HEK293 (cell line): ENCODE results near the gene KIAA1755.

Experiments
- CTCF ChIA-PET: fragments of 350-600 bp; formaldehyde crosslinking; extraction: SDS; loops from one replicate; lab custom pipeline; 2021; ENCODE audit warnings: antibody characterized with exemption; lab: Yijun Ruan, JAX
- POLR2A ChIA-PET: fragments of 300-600 bp; formaldehyde crosslinking; extraction: SDS; loops from one replicate; lab custom pipeline; 2020; ENCODE audit warnings: antibody characterized with exemption, inconsistent platforms; lab: Yijun Ruan, JAX
- H3K27ac ChIP-seq: fragments of 200-500 bp; sonication (Bioruptor generic); 2 replicates; pipeline ENCODE4 v1.5.1; 2014; ENCODE audit warnings: low read depth, low read length, control low read depth, inconsistent platforms; ENCODE audit errors: extremely low read depth
- H3K36me3 ChIP-seq, 2 experiments: fragments of 200-500 bp in 1 of 2; sonication (Bioruptor generic) in 1 of 2; 1 replicate in 1 of 2; 2 replicates in 1 of 2; pipeline ENCODE4 v1.5.1; 2014 to 2017; ENCODE audit warnings: inconsistent platforms in 2 of 2, low read length in 2 of 2; ENCODE audit not compliant: control insufficient read depth in 2 of 2, insufficient read depth in 1 of 2
- H3K4me1 ChIP-seq: fragments of 200-500 bp; sonication (Bioruptor generic); 2 replicates; pipeline ENCODE4 v1.5.1; 2014; ENCODE audit warnings: mild to moderate bottlenecking, low read length, inconsistent platforms; ENCODE audit not compliant: control insufficient read depth, insufficient read depth
- H3K4me3 ChIP-seq: 2 replicates; pipeline ENCODE4 v1.5.1; 2011; ENCODE audit warnings: low read depth, mild to moderate bottlenecking, control low read depth, low read length, moderate library complexity
- H3K9me3 ChIP-seq: fragments of 200-500 bp; sonication (Bioruptor generic); 2 replicates; pipeline ENCODE4 v1.5.1; 2014; ENCODE audit warnings: low read depth, low read length, inconsistent platforms; ENCODE audit not compliant: control insufficient read depth, insufficient read depth
- GLIS2 ChIP-seq: fragments of 450-650 bp; formaldehyde crosslinking; IDR thresholded peaks from 2 replicates; pipeline ENCODE4 v1.5.1; 2016; ENCODE audit warnings: missing biosample characterization, missing genetic modification characterization
- HOXA7 ChIP-seq: sonication (generic); formaldehyde crosslinking; IDR thresholded peaks from 2 replicates; pipeline ENCODE4 v1.8.1; 2022; ENCODE audit warnings: missing genetic modification reagents, borderline replicate concordance
- HOXD13 ChIP-seq: sonication (generic); formaldehyde crosslinking; IDR thresholded peaks from 2 replicates; pipeline ENCODE4 v1.8.0; 2022; ENCODE audit warnings: missing genetic modification reagents, borderline replicate concordance
- KLF16 ChIP-seq: fragments of 450-650 bp; formaldehyde crosslinking; IDR thresholded peaks from 2 replicates; pipeline ENCODE4 v1.5.1; 2017; ENCODE audit warnings: missing biosample characterization, missing genetic modification characterization
- PRDM1 ChIP-seq: fragments of 450-650 bp; formaldehyde crosslinking; IDR thresholded peaks from 2 replicates; pipeline ENCODE4; 2016; ENCODE audit warnings: missing biosample characterization, missing genetic modification characterization
- SP7 ChIP-seq: fragments of 450-650 bp; formaldehyde crosslinking; IDR thresholded peaks from 2 replicates; pipeline ENCODE4 v1.5.1; 2016; ENCODE audit warnings: missing biosample characterization, missing genetic modification characterization
- WT1 ChIP-seq: fragments of 450-650 bp; formaldehyde crosslinking; IDR thresholded peaks from 2 replicates; pipeline ENCODE4 v1.5.1; 2016; ENCODE audit warnings: missing biosample characterization, missing genetic modification characterization
- ZFHX2 ChIP-seq: fragments of 450-650 bp; formaldehyde crosslinking; conservative IDR thresholded peaks from 2 replicates; pipeline ENCODE4 v1.5.1; 2016; ENCODE audit warnings: missing biosample characterization, missing genetic modification characterization
- ZIC2 ChIP-seq: fragments of 450-650 bp; formaldehyde crosslinking; IDR thresholded peaks from 2 replicates; pipeline ENCODE4 v1.5.1; 2016; ENCODE audit warnings: missing biosample characterization, missing genetic modification characterization
- ZNF114 ChIP-seq: fragments of 450-650 bp; formaldehyde crosslinking; IDR thresholded peaks from 2 replicates; pipeline ENCODE4 v1.5.0; 2017; ENCODE audit warnings: missing biosample characterization, missing genetic modification characterization
- ZNF138 ChIP-seq: fragments of 450-650 bp; formaldehyde crosslinking; IDR thresholded peaks from 2 replicates; pipeline ENCODE4 v1.5.1; 2016; ENCODE audit warnings: missing biosample characterization, missing genetic modification characterization, borderline replicate concordance
- ZNF184 ChIP-seq: fragments of 450-650 bp; IDR thresholded peaks from 2 replicates; pipeline ENCODE4 v1.5.1; 2018; ENCODE audit warnings: missing biosample characterization, mild to moderate bottlenecking, missing genetic modification characterization
- ZNF202 ChIP-seq: fragments of 450-650 bp; formaldehyde crosslinking; IDR thresholded peaks from 2 replicates; pipeline ENCODE4 v1.5.1; 2016; ENCODE audit warnings: missing biosample characterization, missing genetic modification characterization, borderline replicate concordance
- ZNF266 ChIP-seq: fragments of 450-650 bp; formaldehyde crosslinking; IDR thresholded peaks from 2 replicates; pipeline ENCODE4 v1.5.1; 2016; ENCODE audit warnings: missing biosample characterization, missing genetic modification characterization, low read depth
- ZNF311 ChIP-seq: fragments of 450-650 bp; formaldehyde crosslinking; IDR thresholded peaks from 2 replicates; pipeline ENCODE4 v1.5.1; 2017; ENCODE audit warnings: missing biosample characterization, missing genetic modification characterization, borderline replicate concordance
- ZNF335 ChIP-seq: fragments of 450-650 bp; formaldehyde crosslinking; conservative IDR thresholded peaks from 2 replicates; pipeline ENCODE4 v1.5.1; 2016; ENCODE audit warnings: missing biosample characterization, missing genetic modification characterization
- ZNF350 ChIP-seq: fragments of 450-650 bp; formaldehyde crosslinking; IDR thresholded peaks from 2 replicates; pipeline ENCODE4 v1.5.0; 2017; ENCODE audit warnings: missing biosample characterization, mild to moderate bottlenecking, missing genetic modification characterization
- ZNF37A ChIP-seq: fragments of 450-650 bp; IDR thresholded peaks from 2 replicates; pipeline ENCODE4 v1.5.1; 2018; ENCODE audit warnings: missing biosample characterization, missing genetic modification characterization
- ZNF423 ChIP-seq: fragments of 450-650 bp; formaldehyde crosslinking; IDR thresholded peaks from 2 replicates; pipeline ENCODE4 v1.5.1; 2016; ENCODE audit warnings: missing biosample characterization, missing genetic modification characterization
- ZNF501 ChIP-seq: fragments of 450-650 bp; formaldehyde crosslinking; IDR thresholded peaks from 2 replicates; pipeline ENCODE4 v1.5.1; 2016; ENCODE audit warnings: missing biosample characterization, missing genetic modification characterization
- ZNF530 ChIP-seq: fragments of 450-650 bp; formaldehyde crosslinking; IDR thresholded peaks from 2 replicates; pipeline ENCODE4 v1.5.1; 2016; ENCODE audit warnings: low read depth, missing biosample characterization, missing genetic modification characterization
- ZNF558 ChIP-seq: fragments of 450-650 bp; formaldehyde crosslinking; IDR thresholded peaks from 2 replicates; pipeline ENCODE4 v1.5.1; 2016; ENCODE audit warnings: missing biosample characterization, missing genetic modification characterization
- ZNF664 ChIP-seq: fragments of 450-650 bp; formaldehyde crosslinking; IDR thresholded peaks from 2 replicates; pipeline ENCODE4 v1.5.1; 2016; ENCODE audit warnings: missing biosample characterization, missing genetic modification characterization
- ZNF837 ChIP-seq: fragments of 450-650 bp; formaldehyde crosslinking; IDR thresholded peaks from 2 replicates; pipeline ENCODE4 v1.5.1; 2016; ENCODE audit warnings: missing biosample characterization, missing genetic modification characterization
- TF ChIP-seq, protein P1 (sequence below): fragments of 450-650 bp; formaldehyde crosslinking; IDR thresholded peaks from 2 replicates; pipeline ENCODE4 v1.5.1; 2016; ENCODE audit warnings: missing biosample characterization, missing genetic modification characterization

Gene KIAA1755

DNA sequence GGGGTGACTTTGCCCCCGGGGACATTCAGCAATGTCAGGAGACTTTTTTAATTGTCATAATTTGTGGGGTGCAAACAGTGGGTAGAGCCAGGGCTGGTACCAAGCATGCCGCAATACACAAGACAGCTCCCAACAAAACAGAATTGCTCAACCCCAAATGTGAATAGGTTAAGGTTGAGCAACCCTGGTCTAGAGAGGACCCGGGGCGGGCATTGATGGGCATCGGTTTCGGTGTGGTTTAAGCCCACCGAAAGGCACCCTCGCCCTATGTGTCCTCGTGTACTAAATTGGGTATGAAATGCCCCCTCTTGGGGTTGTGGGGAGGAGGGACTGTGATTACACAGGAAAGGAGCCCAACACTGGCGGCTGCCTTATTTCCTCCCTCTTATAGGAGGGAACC, 36.0 kb downstream of the KIAA1755 start:
- no peaks in the 10 kb centered on the region for H3K4me1 ChIP-seq
- H3K27ac ChIP-seq = no peak overlapping the region
- ChIA-PET CTCF (interaction anchor here (0.6 to 9.9 kb wide), 10 partner anchors 33 to 660 kb away, joined by 3 to 220 read pairs (median 5); no protein-coding TSS in a partner anchor), POLR2A (no interaction called here)
- no peak overlapping the region for H3K4me3 ChIP-seq
- no peaks in the 10 kb centered on the region for H3K36me3 ChIP-seq
- TF ChIP-seq ZNF311 (tag by site-specific recombination) (no peak), ZNF184 (no peak), ZNF138 (tag by site-specific recombination) (no peak), ZNF837 (no peak), ZNF202 (tag by site-specific recombination) (no peak), ZNF501 (no peak), ZNF114 (tag by site-specific recombination) (no peak), SP7 (tag by site-specific recombination) (no peak), ZNF530 (tag by site-specific recombination) (no peak), ZNF558 (tag by site-specific recombination) (no peak), ZNF335 (no peak), PRDM1 (tag by site-specific recombination) (no peak), ZNF664 (tag by site-specific recombination) (no peak), WT1 (tag by site-specific recombination) (no peak), ZFHX2 (tag by site-specific recombination) (no peak)
- no peaks in the 10 kb centered on the region for H3K9me3 ChIP-seq

DNA sequence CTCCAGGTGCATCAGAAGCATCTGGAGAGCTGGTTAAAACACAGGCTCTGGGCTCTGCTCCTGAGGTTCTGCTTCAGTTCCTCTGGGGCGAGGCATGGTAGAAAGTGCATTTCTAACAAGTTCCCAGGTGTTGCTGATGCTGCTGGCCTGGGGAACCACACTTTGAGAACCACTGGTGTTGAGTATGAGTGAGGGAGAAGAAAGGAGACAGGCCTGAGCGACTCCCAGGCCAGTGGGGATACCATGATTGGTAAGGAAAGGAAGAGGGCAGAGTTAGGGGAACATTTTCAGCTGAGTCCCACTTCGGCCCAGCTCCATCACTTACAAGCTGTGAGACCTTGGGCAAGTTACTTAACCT, 36.8 kb downstream of the KIAA1755 start:
- POLR2A ChIA-PET = no interaction called here

DNA sequence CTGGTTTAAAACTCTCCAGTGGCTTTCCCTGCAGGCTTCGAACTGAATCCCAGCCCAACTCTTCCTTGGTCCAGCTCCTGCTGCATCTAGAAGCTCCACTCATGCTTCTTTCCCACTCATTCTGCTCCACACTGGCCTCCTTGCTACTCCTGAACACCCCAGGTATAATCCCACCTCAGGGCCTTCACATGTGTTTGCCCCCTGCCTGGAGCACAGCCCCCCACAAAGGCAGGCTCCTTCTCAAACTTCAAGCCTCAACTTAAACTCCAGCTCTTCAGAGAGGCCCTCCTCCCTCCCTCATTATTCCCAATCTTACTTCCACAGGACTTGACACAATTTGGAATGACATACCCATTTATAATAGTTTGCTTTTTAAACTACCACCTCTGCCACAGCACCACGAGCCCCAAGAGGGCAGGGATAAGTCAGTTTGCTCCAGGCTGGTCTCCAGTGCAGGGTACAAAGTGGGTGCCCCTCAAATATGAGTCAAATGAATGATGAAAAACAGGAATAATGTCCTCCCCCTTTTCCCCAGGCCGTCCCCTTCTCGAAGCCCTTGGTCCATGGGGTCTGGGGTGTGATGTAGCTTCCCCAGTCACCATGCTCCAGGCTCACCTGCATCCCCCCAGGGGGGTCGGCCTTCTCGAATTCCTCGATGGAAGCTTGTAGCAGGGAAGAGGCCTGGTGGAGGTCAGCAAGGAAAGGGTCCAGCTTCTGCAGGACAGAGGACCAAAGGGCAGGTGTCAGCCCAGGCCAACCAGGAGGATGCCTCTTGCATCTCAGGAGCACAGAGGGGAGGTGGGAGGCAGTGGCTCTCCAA, 37.4 kb downstream of the KIAA1755 start:
- H3K27ac ChIP-seq = no peak overlapping the region

More for the DNA sequence above, 36.8 kb downstream of the KIAA1755 start:
- H3K27ac ChIP-seq = no peak overlapping the region
- TF ChIP-seq ZNF266 (tag by site-specific recombination) (no peak), ZNF350 (tag by site-specific recombination) (no peak), ZIC2 (tag by site-specific recombination) (no peak), HOXD13 (CRISPR knock-in tag) (no peak), ZNF423 (no peak), HOXA7 (CRISPR knock-in tag) (no peak), ZNF37A (tag by site-specific recombination) (no peak)
- TF ChIP-seq, protein P1, sequence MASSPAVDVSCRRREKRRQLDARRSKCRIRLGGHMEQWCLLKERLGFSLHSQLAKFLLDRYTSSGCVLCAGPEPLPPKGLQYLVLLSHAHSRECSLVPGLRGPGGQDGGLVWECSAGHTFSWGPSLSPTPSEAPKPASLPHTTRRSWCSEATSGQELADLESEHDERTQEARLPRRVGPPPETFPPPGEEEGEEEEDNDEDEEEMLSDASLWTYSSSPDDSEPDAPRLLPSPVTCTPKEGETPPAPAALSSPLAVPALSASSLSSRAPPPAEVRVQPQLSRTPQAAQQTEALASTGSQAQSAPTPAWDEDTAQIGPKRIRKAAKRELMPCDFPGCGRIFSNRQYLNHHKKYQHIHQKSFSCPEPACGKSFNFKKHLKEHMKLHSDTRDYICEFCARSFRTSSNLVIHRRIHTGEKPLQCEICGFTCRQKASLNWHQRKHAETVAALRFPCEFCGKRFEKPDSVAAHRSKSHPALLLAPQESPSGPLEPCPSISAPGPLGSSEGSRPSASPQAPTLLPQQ (tag by site-specific recombination) = no peak
- TF ChIP-seq, all 188 proteins: peak for 0
- Histone ChIP-seq H3K36me3 (no peaks in the 10 kb centered on the region), H3K4me3 (no peak overlapping the region), H3K4me1 (no peaks in the 10 kb centered on the region), H3K9me3 (no peaks in the 10 kb centered on the region)
- CTCF ChIA-PET = interaction anchor here (0.6 to 9.9 kb wide), 11 partner anchors 17 to 659 kb away, joined by 3 to 220 read pairs (median 6); no protein-coding TSS in a partner anchor

More for the DNA sequence above, 37.4 kb downstream of the KIAA1755 start:
- Histone ChIP-seq H3K36me3 (no peaks in the 10 kb centered on the region), H3K4me3 (no peak overlapping the region), H3K4me1 (no peaks in the 10 kb centered on the region), H3K9me3 (no peaks in the 10 kb centered on the region)
- TF ChIP-seq KLF16 (tag by site-specific recombination) (no peak), GLIS2 (tag by site-specific recombination) (peak; percentile 48)
- POLR2A ChIA-PET = no interaction called here
- CTCF ChIA-PET = interaction anchor here (0.6 to 9.9 kb wide), 25 partner anchors 9 to 1822 kb away, joined by 3 to 220 read pairs (median 4); partner anchors contain the start of gene TGM2
